Measurements from ENCODE around the gene KLHL29. TPM values are rescaled to one million over a fixed set of nuclear protein-coding genes. Genes with fewer than 3 reads are reported as not detected.

Gene KLHL29
- total RNA-seq, 1 donor from 2014 or later = 4.4 TPM

- H3K4me3 Mint-ChIP-seq (ENCODE audit: low read depth) = no peak overlapping the region
- peaks cover 15% of the 10 kb centered on the region for H3K27me3 Mint-ChIP-seq
- TF ChIP-seq, protein P1, sequence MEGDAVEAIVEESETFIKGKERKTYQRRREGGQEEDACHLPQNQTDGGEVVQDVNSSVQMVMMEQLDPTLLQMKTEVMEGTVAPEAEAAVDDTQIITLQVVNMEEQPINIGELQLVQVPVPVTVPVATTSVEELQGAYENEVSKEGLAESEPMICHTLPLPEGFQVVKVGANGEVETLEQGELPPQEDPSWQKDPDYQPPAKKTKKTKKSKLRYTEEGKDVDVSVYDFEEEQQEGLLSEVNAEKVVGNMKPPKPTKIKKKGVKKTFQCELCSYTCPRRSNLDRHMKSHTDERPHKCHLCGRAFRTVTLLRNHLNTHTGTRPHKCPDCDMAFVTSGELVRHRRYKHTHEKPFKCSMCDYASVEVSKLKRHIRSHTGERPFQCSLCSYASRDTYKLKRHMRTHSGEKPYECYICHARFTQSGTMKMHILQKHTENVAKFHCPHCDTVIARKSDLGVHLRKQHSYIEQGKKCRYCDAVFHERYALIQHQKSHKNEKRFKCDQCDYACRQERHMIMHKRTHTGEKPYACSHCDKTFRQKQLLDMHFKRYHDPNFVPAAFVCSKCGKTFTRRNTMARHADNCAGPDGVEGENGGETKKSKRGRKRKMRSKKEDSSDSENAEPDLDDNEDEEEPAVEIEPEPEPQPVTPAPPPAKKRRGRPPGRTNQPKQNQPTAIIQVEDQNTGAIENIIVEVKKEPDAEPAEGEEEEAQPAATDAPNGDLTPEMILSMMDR (IDR thresholded peaks at IDR 0.05; ENCODE audit: unreplicated experiment) = no peak
- H3K4me1 Mint-ChIP-seq (ENCODE audit: low read depth) = peaks cover 7% of the 10 kb centered on the region
- no peaks in the 10 kb centered on the region for H3K9me3 Mint-ChIP-seq (ENCODE audit: low read depth)
- no peak overlapping the region for H3K27ac Mint-ChIP-seq
- no peak for DNase-seq (ENCODE audit: low spot score, unreplicated experiment)
- H3K36me3 Mint-ChIP-seq (ENCODE audit: insufficient read depth) = no peaks in the 10 kb centered on the region
These were observed 171.9 kb downstream of the KLHL29 start for GRCh38 chr2:23556929-23557328.

- H3K36me3 Mint-ChIP-seq (ENCODE audit: insufficient read depth) = no peaks in the 10 kb centered on the region
- H3K27me3 Mint-ChIP-seq = peaks cover 13% of the 10 kb centered on the region
- no peak overlapping the region for H3K4me3 Mint-ChIP-seq (ENCODE audit: low read depth)
These were observed 172.5 kb downstream of the KLHL29 start for GRCh38 chr2:23557455-23557854.

GRCh38 chr2:23559561-23560239 lies 174.7 kb downstream of the KLHL29 start:
- peaks cover 13% of the 10 kb centered on the region for H3K27me3 Mint-ChIP-seq
- no peak overlapping the region for H3K27ac Mint-ChIP-seq
- TF ChIP-seq, protein P1 (IDR thresholded peaks at IDR 0.05; ENCODE audit: unreplicated experiment) = no peak
- no peaks in the 10 kb centered on the region for H3K9me3 Mint-ChIP-seq (ENCODE audit: low read depth)
- DNase-seq (ENCODE audit: low spot score, unreplicated experiment) = no peak
- peaks cover 10% of the 10 kb centered on the region for H3K4me1 Mint-ChIP-seq (ENCODE audit: low read depth)
- no peak overlapping the region for H3K4me3 Mint-ChIP-seq (ENCODE audit: low read depth)
- no peaks in the 10 kb centered on the region for H3K36me3 Mint-ChIP-seq (ENCODE audit: insufficient read depth)

More at GRCh38 chr2:23557455-23557854, 172.5 kb downstream of the KLHL29 start:
- DNase-seq (ENCODE audit: low spot score, unreplicated experiment) = no peak
- no peak overlapping the region for H3K27ac Mint-ChIP-seq
- H3K4me1 Mint-ChIP-seq (ENCODE audit: low read depth) = peaks cover 7% of the 10 kb centered on the region
- TF ChIP-seq, protein P1 (IDR thresholded peaks at IDR 0.05; ENCODE audit: unreplicated experiment) = no peak
- H3K9me3 Mint-ChIP-seq (ENCODE audit: low read depth) = no peaks in the 10 kb centered on the region

GRCh38 chr2:23561088-23561487 lies 176.1 kb downstream of the KLHL29 start:
- Mint-ChIP-seq H3K27ac (peak overlapping the region; percentile 74), H3K36me3 (ENCODE audit: insufficient read depth) (no peaks in the 10 kb centered on the region), H3K27me3 (peaks cover 13% of the 10 kb centered on the region), H3K4me3 (ENCODE audit: low read depth) (no peak overlapping the region), H3K9me3 (ENCODE audit: low read depth) (no peaks in the 10 kb centered on the region), H3K4me1 (ENCODE audit: low read depth) (peaks cover 13% of the 10 kb centered on the region)
- DNase-seq (ENCODE audit: low spot score, unreplicated experiment) = no peak
- TF ChIP-seq, protein P1 (IDR thresholded peaks at IDR 0.05; ENCODE audit: unreplicated experiment) = no peak

- Mint-ChIP-seq H3K36me3 (ENCODE audit: insufficient read depth) (no peaks in the 10 kb centered on the region), H3K4me3 (ENCODE audit: low read depth) (no peak overlapping the region), H3K4me1 (ENCODE audit: low read depth) (peaks cover 15% of the 10 kb centered on the region), H3K27me3 (peaks cover 13% of the 10 kb centered on the region), H3K27ac (no peak overlapping the region), H3K9me3 (ENCODE audit: low read depth) (no peaks in the 10 kb centered on the region)
- TF ChIP-seq, protein P1 (IDR thresholded peaks at IDR 0.05; ENCODE audit: unreplicated experiment) = no peak
- no peak for DNase-seq (ENCODE audit: low spot score, unreplicated experiment)
These were observed 176.6 kb downstream of the KLHL29 start for GRCh38 chr2:23561544-23561943.

Data from progenitor cell of endocrine pancreas (in vitro differentiated cells).